ENCODE data around the gene SPSB4. TPM values are rescaled to one million over a fixed set of nuclear protein-coding genes. Genes with fewer than 3 reads are reported as not detected.
A peak's percentile ranks its signal among the peaks of the same experiment; 100 is the strongest.

The SPSB4 gene
- total RNA-seq, 2 donors from 2014 or later: 0.14 TPM; not detected in 1

- ATAC-seq: no peak
- intact Hi-C loops (cut with DNase I, micrococcal nuclease): no loop called here
- DNase-seq: no peak
These were observed 36.6 kb downstream of the SPSB4 start for GRCh38 chr3:141087778-141088130.

- ATAC-seq: no peak
- no peak for DNase-seq
- intact Hi-C loops (cut with DNase I, micrococcal nuclease): no loop called here
These were observed 38.4 kb downstream of the SPSB4 start for GRCh38 chr3:141089339-141090152.

GRCh38 chr3:141091426-141091825, 40.3 kb downstream of the SPSB4 start:
- DNase-seq (no peak), ATAC-seq (no peak)
- intact Hi-C loops (cut with DNase I, micrococcal nuclease): no loop called here

GRCh38 chr3:141092663-141093062, 41.5 kb downstream of the SPSB4 start:
- intact Hi-C loops (cut with DNase I, micrococcal nuclease): no loop called here

GRCh38 chr3:141093397-141093796, 42.2 kb downstream of the SPSB4 start:
- no peak for DNase-seq
- no peak for ATAC-seq
- intact Hi-C loops (cut with DNase I, micrococcal nuclease): no loop called here

More at GRCh38 chr3:141092663-141093062, 41.5 kb downstream of the SPSB4 start:
- DNase-seq (no peak), ATAC-seq (no peak)

- intact Hi-C loops (cut with DNase I, micrococcal nuclease): no loop called here
- DNase-seq (no peak), ATAC-seq (no peak)
These were observed 43.0 kb downstream of the SPSB4 start for GRCh38 chr3:141093971-141094684.

GRCh38 chr3:141094790-141095545, 43.8 kb downstream of the SPSB4 start:
- ATAC-seq: no peak
- intact Hi-C loops (cut with DNase I, micrococcal nuclease): no loop called here
- peak; percentile 32 to 38 for DNase-seq

- intact Hi-C loops (cut with DNase I, micrococcal nuclease): no loop called here
- ATAC-seq: no peak
- DNase-seq: no peak
These were observed 44.4 kb downstream of the SPSB4 start for GRCh38 chr3:141095546-141095937.

- DNase-seq (no peak), ATAC-seq (no peak)
- intact Hi-C loops (cut with DNase I, micrococcal nuclease): no loop called here
These were observed 45.0 kb downstream of the SPSB4 start for GRCh38 chr3:141096164-141096563.

GRCh38 chr3:141096981-141097380, 45.8 kb downstream of the SPSB4 start:
- intact Hi-C loops (cut with DNase I, micrococcal nuclease): no loop called here
- ATAC-seq (no peak), DNase-seq (no peak)

- no peak for ATAC-seq
- DNase-seq: no peak
- intact Hi-C loops (cut with DNase I, micrococcal nuclease): no loop called here
These were observed 49.0 kb downstream of the SPSB4 start for GRCh38 chr3:141100112-141100511.

GRCh38 chr3:141100531-141101320, 49.6 kb downstream of the SPSB4 start:
- no peak for DNase-seq
- no peak for ATAC-seq
- intact Hi-C loops (cut with DNase I, micrococcal nuclease): no loop called here

- ATAC-seq: no peak
- intact Hi-C loops (cut with DNase I, micrococcal nuclease): no loop called here
These were observed 51.2 kb downstream of the SPSB4 start for GRCh38 chr3:141102372-141102771.

GRCh38 chr3:141103067-141103466, 51.9 kb downstream of the SPSB4 start:
- ATAC-seq (no peak), DNase-seq (no peak)
- intact Hi-C loops (cut with DNase I, micrococcal nuclease): no loop called here

More at GRCh38 chr3:141102372-141102771, 51.2 kb downstream of the SPSB4 start:
- DNase-seq: no peak

GRCh38 chr3:141103503-141103902, 52.4 kb downstream of the SPSB4 start:
- DNase-seq (no peak), ATAC-seq (no peak)
- intact Hi-C loops (cut with DNase I, micrococcal nuclease): no loop called here

GRCh38 chr3:141104151-141104821, 53.1 kb downstream of the SPSB4 start:
- intact Hi-C loops (cut with DNase I, micrococcal nuclease): no loop called here
- DNase-seq (no peak), ATAC-seq (no peak)

- DNase-seq (peak; percentile 49 to 78), ATAC-seq (peak; percentile 41)
- intact Hi-C loops (cut with DNase I, micrococcal nuclease): loop anchor here in 1 of 2 donors (5.0 kb wide), 1 partner anchor 94 kb away; no protein-coding TSS in a partner anchor
These were observed 54.9 kb downstream of the SPSB4 start for GRCh38 chr3:141105828-141106628.
